HAP-1 (cell line): Measurements from ENCODE around the gene CHST10.

ENCODE experiments used
- DNase-seq, 2 experiments: peaks; one replicate each; pipeline ENCODE4 v3.0.0-alpha.2; 2016 to 2020; ENCODE audit warnings: low spot score in 2 of 2
- H3K27me3 ChIP-seq: fragments of 250-450 bp; sonication (Bioruptor Pico); 2 replicates; pipeline ENCODE4 v1.5.1; 2020; ENCODE audit warnings: low read depth, mild to moderate bottlenecking, moderate library complexity
- H3K36me3 ChIP-seq: fragments of 250-450 bp; sonication (Bioruptor Pico); replicated peaks from 2 replicates; pipeline ENCODE4 v1.5.1; 2020; ENCODE audit warnings: mild to moderate bottlenecking
- H3K4me1 ChIP-seq: fragments of 250-450 bp; sonication (Bioruptor Pico); 2 replicates; pipeline ENCODE4 v1.5.1; 2020; ENCODE audit warnings: mild to moderate bottlenecking
- H3K4me3 ChIP-seq: fragments of 250-450 bp; sonication (Bioruptor Pico); 2 replicates; pipeline ENCODE4 v1.5.1; 2020; ENCODE audit warnings: mild to moderate bottlenecking, moderate library complexity
- H3K9me3 ChIP-seq: fragments of 250-450 bp; sonication (Bioruptor Pico); 2 replicates; pipeline ENCODE4 v1.5.1; 2020; ENCODE audit warnings: mild to moderate bottlenecking, moderate library complexity
- in situ Hi-C: fragments of 300-500 bp; cut with MboI; formaldehyde crosslinking; loops from 3 replicates; pipeline ENCODE4 v1.14.3; 2020; ENCODE audit warnings: low sequenced_read_pairs, inconsistent platforms, mixed read lengths

The CHST10 gene

DNA sequence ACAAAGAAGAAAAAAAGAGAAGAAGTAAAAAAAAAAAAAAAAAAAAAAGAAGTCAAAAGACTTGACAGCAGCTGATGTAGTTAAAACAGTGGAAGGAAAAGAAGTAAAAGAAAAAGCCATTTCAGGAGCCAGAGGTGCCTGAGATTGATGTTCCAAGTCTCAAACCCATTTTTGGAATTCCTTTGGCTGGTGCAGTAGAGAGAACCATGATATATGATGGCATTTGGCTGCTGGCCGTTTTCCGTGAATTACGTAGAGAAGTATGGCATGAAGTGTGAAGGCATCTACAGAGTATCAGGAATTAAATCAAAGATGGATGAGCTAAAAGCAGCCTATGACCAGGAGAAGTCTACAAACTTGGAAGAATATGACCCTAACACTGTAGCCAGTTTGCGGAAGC, 7.6 kb upstream of the CHST10 start:
- in situ Hi-C loops, result no loop called here
- no peak overlapping the region for H3K4me3 ChIP-seq

GRCh38 chr2:100424277-100424875, 6.9 kb upstream of the CHST10 start:
- H3K27me3 ChIP-seq, result no peaks in the 10 kb centered on the region
- H3K9me3 ChIP-seq, result no peaks in the 10 kb centered on the region
- H3K4me1 ChIP-seq, result no peaks in the 10 kb centered on the region
- no peak for DNase-seq
- in situ Hi-C loops, result loop anchor here (25.0 kb wide), 1 partner anchor 563 kb away; no protein-coding TSS in a partner anchor
- H3K36me3 ChIP-seq, result no peaks in the 10 kb centered on the region
- H3K4me3 ChIP-seq, result no peak overlapping the region

More for the DNA sequence above, 7.6 kb upstream of the CHST10 start:
- H3K36me3 ChIP-seq, result no peaks in the 10 kb centered on the region
- no peak for DNase-seq
- no peaks in the 10 kb centered on the region for H3K9me3 ChIP-seq
- no peaks in the 10 kb centered on the region for H3K27me3 ChIP-seq
- no peaks in the 10 kb centered on the region for H3K4me1 ChIP-seq

GRCh38 chr2:100423631-100424030, 6.2 kb upstream of the CHST10 start:
- in situ Hi-C loops, result loop anchor here (25.0 kb wide), 1 partner anchor 564 kb away; no protein-coding TSS in a partner anchor

GRCh38 chr2:100422320-100423055, 5.0 kb upstream of the CHST10 start:
- H3K4me3 ChIP-seq, result no peak overlapping the region
- no peaks in the 10 kb centered on the region for H3K4me1 ChIP-seq
- no peaks in the 10 kb centered on the region for H3K9me3 ChIP-seq
- no peaks in the 10 kb centered on the region for H3K36me3 ChIP-seq
- DNase-seq, result peak; percentile 22 to 62
- no peaks in the 10 kb centered on the region for H3K27me3 ChIP-seq
- in situ Hi-C loops, result loop anchor here (25.0 kb wide), 1 partner anchor 565 kb away; no protein-coding TSS in a partner anchor

More at GRCh38 chr2:100423631-100424030, 6.2 kb upstream of the CHST10 start:
- H3K27me3 ChIP-seq, result no peaks in the 10 kb centered on the region
- no peak overlapping the region for H3K4me3 ChIP-seq
- no peak for DNase-seq
- no peaks in the 10 kb centered on the region for H3K4me1 ChIP-seq
- no peaks in the 10 kb centered on the region for H3K9me3 ChIP-seq
- H3K36me3 ChIP-seq, result no peaks in the 10 kb centered on the region

DNA sequence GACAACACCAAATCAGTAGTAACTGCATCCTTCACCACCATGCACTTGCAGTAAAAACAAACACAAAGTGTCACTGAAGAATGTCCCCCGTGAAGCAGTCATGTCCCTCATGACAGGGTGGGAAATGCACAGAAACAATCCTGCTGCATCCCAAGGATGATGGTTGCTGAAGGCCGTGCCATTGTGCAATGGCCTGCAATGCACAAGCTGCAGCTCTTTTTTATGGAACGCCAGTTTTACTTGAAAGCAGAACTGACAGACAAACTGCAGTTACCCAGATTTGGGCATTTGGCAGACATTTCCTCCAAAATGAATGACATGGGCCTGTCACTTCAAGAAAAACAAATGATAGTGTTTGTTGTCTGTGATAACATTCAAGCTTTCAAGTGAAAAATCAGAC, 2.4 kb upstream of the CHST10 start:
- H3K4me1 ChIP-seq, result peaks cover 14% of the 10 kb centered on the region
- in situ Hi-C loops, result loop anchor here (5.0 to 25.0 kb wide), 2 partner anchors 142 to 567 kb away; partner anchors contain the start of gene PDCL3
- no peaks in the 10 kb centered on the region for H3K27me3 ChIP-seq

DNA sequence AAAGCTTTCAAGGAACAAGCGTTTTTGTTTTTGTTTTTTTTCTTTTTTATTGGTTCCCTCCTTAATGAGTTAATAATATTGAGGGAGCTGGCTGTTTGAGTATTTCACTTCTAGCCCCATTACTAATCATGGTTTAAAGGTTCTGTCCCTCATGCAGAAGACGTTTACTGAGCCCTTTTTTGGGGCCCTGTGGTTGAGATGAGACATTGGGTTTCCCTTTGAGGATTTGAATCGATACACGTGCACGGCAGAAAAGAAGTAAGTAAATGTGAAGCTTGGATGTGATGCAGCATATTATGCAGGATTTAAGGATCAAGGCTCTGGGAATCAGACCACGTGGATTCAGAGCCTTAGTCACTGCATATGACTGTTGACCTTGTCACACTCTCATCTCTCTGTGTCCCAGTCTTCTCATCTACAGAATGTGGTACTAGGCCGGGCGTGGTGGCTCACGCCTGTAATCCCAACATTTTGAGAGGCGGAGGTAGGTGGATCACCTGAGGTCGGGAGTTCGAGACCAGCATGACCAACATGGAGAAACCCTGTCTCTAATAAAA, 1.0 kb upstream of the CHST10 start:
- no peak for DNase-seq

More for the DNA sequence above, 2.4 kb upstream of the CHST10 start:
- no peak for DNase-seq
- Histone ChIP-seq H3K4me3 (no peak overlapping the region), H3K36me3 (no peaks in the 10 kb centered on the region), H3K9me3 (no peaks in the 10 kb centered on the region)

DNA sequence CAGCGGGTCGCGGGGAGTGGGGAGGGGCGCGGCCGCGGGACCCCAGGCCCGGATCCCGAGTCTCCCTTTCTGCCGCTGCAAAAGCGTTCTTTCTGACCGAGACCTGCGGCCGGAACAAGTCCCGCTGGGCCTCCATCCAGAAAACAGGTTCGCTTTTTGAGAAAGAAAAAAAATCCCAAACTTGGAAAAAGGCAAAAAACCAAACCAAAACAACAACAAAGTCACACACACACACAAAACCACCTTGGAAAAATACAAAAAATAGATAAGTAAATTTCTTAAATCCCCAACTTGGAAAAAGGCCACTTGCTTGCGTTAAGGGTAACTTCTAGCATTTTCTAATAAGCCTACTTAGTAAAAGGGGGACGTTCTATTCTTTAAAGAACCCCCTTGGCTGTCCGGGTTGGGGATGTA, 250 bp upstream of the CHST10 start:
- H3K4me3 ChIP-seq, result peak overlapping the region; percentile 61
- no peaks in the 10 kb centered on the region for H3K27me3 ChIP-seq
- no peaks in the 10 kb centered on the region for H3K36me3 ChIP-seq
- in situ Hi-C loops, result loop anchor here (5.0 to 25.0 kb wide), 2 partner anchors 145 to 570 kb away; partner anchors contain the start of gene PDCL3
- DNase-seq, result no peak
- peaks cover 35% of the 10 kb centered on the region for H3K4me1 ChIP-seq
- H3K9me3 ChIP-seq, result no peaks in the 10 kb centered on the region

More for the DNA sequence above, 1.0 kb upstream of the CHST10 start:
- Histone ChIP-seq H3K4me1 (peaks cover 27% of the 10 kb centered on the region), H3K9me3 (no peaks in the 10 kb centered on the region), H3K27me3 (no peaks in the 10 kb centered on the region), H3K36me3 (no peaks in the 10 kb centered on the region), H3K4me3 (no peak overlapping the region)
- in situ Hi-C loops, result loop anchor here (5.0 to 25.0 kb wide), 2 partner anchors 144 to 569 kb away; partner anchors contain the start of gene PDCL3

DNA sequence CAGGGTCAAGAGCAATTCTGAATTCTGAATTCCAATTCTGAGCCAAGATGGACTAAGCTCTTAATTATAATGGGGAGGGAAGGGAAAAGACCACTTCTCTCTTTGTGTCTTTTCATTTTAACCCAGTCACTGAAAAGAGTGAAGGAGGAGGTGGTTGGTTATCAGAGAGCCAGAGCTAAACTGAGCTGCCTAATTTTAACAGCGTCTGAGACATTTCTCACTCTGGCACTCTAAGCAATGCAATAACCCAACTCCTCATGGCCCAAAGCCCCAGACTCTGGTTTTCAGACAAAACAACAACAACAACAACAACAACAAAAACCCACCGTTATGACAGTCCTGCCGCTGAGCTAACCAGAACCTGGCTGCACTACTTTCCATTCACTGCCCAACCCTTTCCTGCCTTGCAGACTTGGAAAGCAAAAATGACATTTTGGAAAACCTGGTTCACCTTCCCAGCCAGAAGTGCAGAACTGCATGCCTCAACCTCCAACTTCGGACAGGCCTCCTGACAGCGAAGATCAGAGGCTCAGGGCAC, 1.0 kb downstream of the CHST10 start:
- Histone ChIP-seq H3K4me1 (peaks cover 38% of the 10 kb centered on the region), H3K4me3 (peak overlapping the region; percentile 61), H3K27me3 (no peaks in the 10 kb centered on the region), H3K36me3 (no peaks in the 10 kb centered on the region), H3K9me3 (no peaks in the 10 kb centered on the region)
- in situ Hi-C loops, result loop anchor here (5.0 to 25.0 kb wide), 2 partner anchors 146 to 571 kb away; partner anchors contain the start of gene PDCL3
- DNase-seq, result peak in 1 of 2 experiments; percentile 34

- Histone ChIP-seq H3K27me3 (no peaks in the 10 kb centered on the region), H3K9me3 (no peaks in the 10 kb centered on the region), H3K4me1 (peaks cover 38% of the 10 kb centered on the region), H3K4me3 (no peak overlapping the region), H3K36me3 (no peaks in the 10 kb centered on the region)
- in situ Hi-C loops, result loop anchor here (25.0 kb wide), 1 partner anchor 574 kb away; no protein-coding TSS in a partner anchor
- peak; percentile 66 to 68 for DNase-seq
Measured at GRCh38 chr2:100413571-100413970, 3.9 kb downstream of the CHST10 start.

GRCh38 chr2:100412881-100413321, 4.6 kb downstream of the CHST10 start:
- no peaks in the 10 kb centered on the region for H3K9me3 ChIP-seq
- H3K36me3 ChIP-seq, result no peaks in the 10 kb centered on the region
- H3K4me1 ChIP-seq, result peaks cover 38% of the 10 kb centered on the region
- DNase-seq, result no peak
- H3K27me3 ChIP-seq, result no peaks in the 10 kb centered on the region
- in situ Hi-C loops, result loop anchor here (25.0 kb wide), 1 partner anchor 574 kb away; no protein-coding TSS in a partner anchor
- no peak overlapping the region for H3K4me3 ChIP-seq

DNA sequence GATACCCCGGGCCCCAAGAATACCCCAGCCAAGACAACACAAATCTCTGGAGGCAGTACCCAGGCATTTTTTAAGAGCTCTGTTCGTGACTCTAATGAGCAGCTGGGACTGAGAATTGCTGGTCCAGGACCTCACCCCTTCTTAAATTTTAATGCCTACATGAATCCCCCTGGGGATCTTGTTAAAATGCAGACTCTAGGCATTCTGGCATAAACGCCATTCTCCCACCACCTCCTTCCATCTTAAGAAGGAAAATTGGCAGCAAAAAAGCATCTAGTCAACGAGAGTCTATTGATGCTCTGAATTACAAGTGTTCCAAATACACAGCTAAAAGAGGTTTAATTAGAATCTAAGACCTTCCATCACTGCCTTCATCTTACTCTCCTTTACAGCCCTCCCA, 5.0 kb downstream of the CHST10 start:
- Histone ChIP-seq H3K4me1 (peaks cover 38% of the 10 kb centered on the region), H3K36me3 (no peaks in the 10 kb centered on the region), H3K9me3 (no peaks in the 10 kb centered on the region), H3K27me3 (no peaks in the 10 kb centered on the region), H3K4me3 (no peak overlapping the region)
- in situ Hi-C loops, result loop anchor here (25.0 kb wide), 1 partner anchor 575 kb away; no protein-coding TSS in a partner anchor
- DNase-seq, result no peak

GRCh38 chr2:100411841-100412292, 5.6 kb downstream of the CHST10 start:
- H3K36me3 ChIP-seq, result no peaks in the 10 kb centered on the region
- no peaks in the 10 kb centered on the region for H3K9me3 ChIP-seq
- H3K27me3 ChIP-seq, result no peaks in the 10 kb centered on the region
- in situ Hi-C loops, result loop anchor here (25.0 kb wide), 1 partner anchor 575 kb away; no protein-coding TSS in a partner anchor
- H3K4me1 ChIP-seq, result peaks cover 38% of the 10 kb centered on the region
- no peak for DNase-seq
- H3K4me3 ChIP-seq, result no peak overlapping the region

- no peaks in the 10 kb centered on the region for H3K27me3 ChIP-seq
- in situ Hi-C loops, result loop anchor here (25.0 kb wide), 1 partner anchor 577 kb away; no protein-coding TSS in a partner anchor
- H3K9me3 ChIP-seq, result no peaks in the 10 kb centered on the region
- H3K36me3 ChIP-seq, result no peaks in the 10 kb centered on the region
- H3K4me1 ChIP-seq, result peaks cover 26% of the 10 kb centered on the region
- no peak overlapping the region for H3K4me3 ChIP-seq
- no peak for DNase-seq
Measured at GRCh38 chr2:100409975-100410647, 7.4 kb downstream of the CHST10 start.
